OCI-LY3 (cell line): ENCODE measurements around the gene KRT81.

Source experiments
- H2AFZ ChIP-seq: fragments of 200-600, 300-600 bp; shearing (Covaris generic); 2 replicates; pipeline ENCODE4 v1.6.0; 2014; ENCODE audit warnings: antibody characterized with exemption, low read depth, low read length
- H3K27ac ChIP-seq: fragments of 200-600, 300-600 bp; sonication (generic); 2 replicates; pipeline ENCODE4 v1.5.1; 2014; ENCODE audit warnings: mild to moderate bottlenecking, low read length, moderate library complexity, mixed read lengths
- H3K27me3 ChIP-seq: fragments of 200-600, 300-600 bp; sonication (generic); 2 replicates; pipeline ENCODE4 v1.6.1; 2014; ENCODE audit warnings: low read depth, low read length, mixed read lengths
- H3K36me3 ChIP-seq: fragments of 200-600, 300-600 bp; sonication (generic); replicated peaks from 2 replicates; pipeline ENCODE3; 2014; ENCODE audit warnings: low read depth, low read length, mixed read lengths
- H3K4me1 ChIP-seq: fragments of 300-600, 200-600 bp; sonication (generic); 2 replicates; pipeline ENCODE4 v1.6.1; 2014; ENCODE audit warnings: low read length, mixed read lengths
- H3K4me2 ChIP-seq: fragments of 200-600, 300-600 bp; sonication (generic); 2 replicates; pipeline ENCODE4 v1.6.1; 2014; ENCODE audit warnings: low read length, mixed read lengths
- H3K4me3 ChIP-seq: fragments of 300-600, 200-600 bp; sonication (generic); 2 replicates; pipeline ENCODE4 v1.5.1; 2014; ENCODE audit warnings: antibody characterized with exemption, mild to moderate bottlenecking, low read length, moderate library complexity
- H3K79me2 ChIP-seq: fragments of 300-600, 200-600 bp; shearing (Covaris generic); 2 replicates; pipeline ENCODE4 v1.6.1; 2014; ENCODE audit warnings: mild to moderate bottlenecking, low read length, mixed read lengths
- H3K9ac ChIP-seq: fragments of 300-600, 200-600 bp; shearing (Covaris generic); 2 replicates; pipeline ENCODE4 v1.6.0; 2014; ENCODE audit warnings: mild to moderate bottlenecking, low read length, moderate library complexity
- H3K9me3 ChIP-seq: fragments of 200-600, 300-600 bp; shearing (Covaris generic); 2 replicates; pipeline ENCODE4 v1.6.1; 2014; ENCODE audit warnings: low read length, mixed read lengths; ENCODE audit not compliant: insufficient read depth
- H4K20me1 ChIP-seq: fragments of 200-600, 300-600 bp; sonication (generic); 2 replicates; pipeline ENCODE4 v1.6.1; 2016; ENCODE audit warnings: low read length, mixed read lengths; ENCODE audit not compliant: insufficient read depth
- EZH2phosphoT487 ChIP-seq: fragments of 200-600 bp; shearing (Covaris generic); IDR thresholded peaks from 2 replicates; pipeline ENCODE4 v1.6.1; 2018; ENCODE audit warnings: antibody characterized with exemption, mixed run types, low read depth
- TF ChIP-seq, protein P1 (sequence below): fragments of 200-600, 300-600 bp; sonication (generic); IDR thresholded peaks from 2 replicates; pipeline ENCODE4 v1.5.1; 2014; ENCODE audit warnings: antibody characterized with exemption, low read length, low read depth

KRT81 gene

DNA sequence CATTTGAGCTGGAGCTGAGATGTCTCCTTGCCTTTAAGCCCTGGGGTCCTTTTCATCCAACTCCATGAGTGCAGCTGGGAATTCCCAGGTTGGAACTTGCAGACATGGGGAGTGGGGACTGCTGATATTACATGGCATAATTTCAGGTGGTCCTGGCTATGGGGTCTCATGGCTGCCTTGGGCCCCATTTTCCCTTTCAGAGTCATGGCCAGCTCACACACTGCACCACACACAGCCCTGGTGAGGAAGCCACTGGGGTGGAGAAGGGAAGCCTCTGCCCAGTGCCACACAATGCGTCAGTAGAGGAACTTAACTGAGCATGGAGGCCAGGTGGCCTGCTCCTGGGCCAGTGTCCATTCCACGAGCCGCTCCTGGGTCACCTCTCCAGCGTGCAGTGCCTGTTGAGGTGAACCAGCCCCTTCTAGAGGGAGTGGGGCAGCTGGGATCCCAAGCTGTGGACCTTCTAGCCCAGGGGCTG is 34.2 kb downstream of the KRT81 start:
- Histone ChIP-seq H3K27ac (no peak overlapping the region), H3K36me3 (no peaks in the 10 kb centered on the region), H3K9ac (no peak overlapping the region), H3K27me3 (no peaks in the 10 kb centered on the region), H4K20me1 (no peaks in the 10 kb centered on the region), H3K4me3 (no peak overlapping the region), H3K4me1 (no peaks in the 10 kb centered on the region), H3K4me2 (no peak overlapping the region), H2AFZ (no peak overlapping the region), H3K79me2 (no peaks in the 10 kb centered on the region), H3K9me3 (no peaks in the 10 kb centered on the region)
- TF ChIP-seq, protein P1, sequence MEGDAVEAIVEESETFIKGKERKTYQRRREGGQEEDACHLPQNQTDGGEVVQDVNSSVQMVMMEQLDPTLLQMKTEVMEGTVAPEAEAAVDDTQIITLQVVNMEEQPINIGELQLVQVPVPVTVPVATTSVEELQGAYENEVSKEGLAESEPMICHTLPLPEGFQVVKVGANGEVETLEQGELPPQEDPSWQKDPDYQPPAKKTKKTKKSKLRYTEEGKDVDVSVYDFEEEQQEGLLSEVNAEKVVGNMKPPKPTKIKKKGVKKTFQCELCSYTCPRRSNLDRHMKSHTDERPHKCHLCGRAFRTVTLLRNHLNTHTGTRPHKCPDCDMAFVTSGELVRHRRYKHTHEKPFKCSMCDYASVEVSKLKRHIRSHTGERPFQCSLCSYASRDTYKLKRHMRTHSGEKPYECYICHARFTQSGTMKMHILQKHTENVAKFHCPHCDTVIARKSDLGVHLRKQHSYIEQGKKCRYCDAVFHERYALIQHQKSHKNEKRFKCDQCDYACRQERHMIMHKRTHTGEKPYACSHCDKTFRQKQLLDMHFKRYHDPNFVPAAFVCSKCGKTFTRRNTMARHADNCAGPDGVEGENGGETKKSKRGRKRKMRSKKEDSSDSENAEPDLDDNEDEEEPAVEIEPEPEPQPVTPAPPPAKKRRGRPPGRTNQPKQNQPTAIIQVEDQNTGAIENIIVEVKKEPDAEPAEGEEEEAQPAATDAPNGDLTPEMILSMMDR = no peak
- no peak for TF ChIP-seq EZH2phosphoT487

DNA sequence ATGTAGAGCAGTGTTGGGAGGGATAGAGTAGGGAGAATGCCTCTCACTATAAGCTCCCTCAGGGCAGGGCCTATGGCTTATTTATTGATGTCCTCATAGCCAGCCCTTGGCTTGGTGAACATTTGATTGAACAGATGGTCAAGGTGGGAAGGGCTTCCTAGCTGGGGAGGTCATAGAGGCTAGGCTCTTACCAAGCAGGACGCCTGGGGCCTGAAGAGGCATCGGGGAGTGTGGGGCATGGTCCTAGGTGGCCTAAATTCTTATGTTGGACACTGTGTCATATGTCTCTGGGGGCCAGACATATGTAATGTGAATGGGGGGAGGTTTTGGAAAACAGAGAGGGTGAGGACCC is 34.8 kb downstream of the KRT81 start:
- Histone ChIP-seq H3K9me3 (no peaks in the 10 kb centered on the region), H3K36me3 (no peaks in the 10 kb centered on the region), H2AFZ (no peak overlapping the region), H4K20me1 (no peaks in the 10 kb centered on the region), H3K4me3 (no peak overlapping the region), H3K9ac (no peak overlapping the region), H3K4me2 (no peak overlapping the region), H3K4me1 (no peaks in the 10 kb centered on the region), H3K79me2 (no peaks in the 10 kb centered on the region), H3K27ac (no peak overlapping the region), H3K27me3 (no peaks in the 10 kb centered on the region)
- TF ChIP-seq, protein P1 = no peak
- TF ChIP-seq EZH2phosphoT487 = no peak

DNA sequence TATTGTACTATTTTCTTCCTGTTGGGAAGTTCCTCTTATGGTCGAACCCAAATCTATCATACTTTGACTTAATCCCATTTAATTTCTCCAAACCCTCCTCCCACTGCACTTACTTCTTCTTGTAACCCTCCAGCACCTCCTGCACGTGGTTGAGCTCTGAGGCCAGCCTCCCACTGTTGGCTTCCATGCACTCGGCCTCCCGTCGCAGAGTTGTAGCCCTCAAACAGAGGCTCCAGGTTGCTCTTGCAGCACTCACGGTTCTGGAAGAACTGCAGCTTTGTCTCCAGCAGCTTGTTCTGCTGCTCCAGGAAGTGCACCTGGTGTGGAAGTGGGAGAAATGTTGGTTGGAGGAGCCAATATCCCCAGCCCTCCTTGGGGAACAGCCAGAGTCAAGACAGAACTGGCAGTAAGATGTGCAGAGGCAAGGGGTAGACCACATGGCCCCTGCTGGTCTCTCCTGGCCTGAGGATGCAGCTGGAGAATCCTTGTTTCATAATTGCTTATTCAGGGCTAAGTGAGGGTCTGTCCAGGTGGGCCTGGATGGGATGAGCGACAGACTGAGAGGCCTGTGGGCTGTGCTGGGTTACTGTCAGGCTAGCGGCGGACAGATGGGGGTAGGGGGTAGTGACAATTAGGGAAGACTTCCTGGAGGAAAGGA is 35.3 kb downstream of the KRT81 start:
- H4K20me1 ChIP-seq = no peaks in the 10 kb centered on the region
- H3K9ac ChIP-seq = no peak overlapping the region
- no peak overlapping the region for H3K4me3 ChIP-seq
- no peak overlapping the region for H3K27ac ChIP-seq
- no peak overlapping the region for H2AFZ ChIP-seq
- no peaks in the 10 kb centered on the region for H3K4me1 ChIP-seq
- H3K36me3 ChIP-seq = no peaks in the 10 kb centered on the region
- H3K27me3 ChIP-seq = no peaks in the 10 kb centered on the region
- no peak overlapping the region for H3K4me2 ChIP-seq
- H3K79me2 ChIP-seq = no peaks in the 10 kb centered on the region
- TF ChIP-seq, protein P1 = no peak
- TF ChIP-seq EZH2phosphoT487 = no peak
- no peaks in the 10 kb centered on the region for H3K9me3 ChIP-seq

DNA sequence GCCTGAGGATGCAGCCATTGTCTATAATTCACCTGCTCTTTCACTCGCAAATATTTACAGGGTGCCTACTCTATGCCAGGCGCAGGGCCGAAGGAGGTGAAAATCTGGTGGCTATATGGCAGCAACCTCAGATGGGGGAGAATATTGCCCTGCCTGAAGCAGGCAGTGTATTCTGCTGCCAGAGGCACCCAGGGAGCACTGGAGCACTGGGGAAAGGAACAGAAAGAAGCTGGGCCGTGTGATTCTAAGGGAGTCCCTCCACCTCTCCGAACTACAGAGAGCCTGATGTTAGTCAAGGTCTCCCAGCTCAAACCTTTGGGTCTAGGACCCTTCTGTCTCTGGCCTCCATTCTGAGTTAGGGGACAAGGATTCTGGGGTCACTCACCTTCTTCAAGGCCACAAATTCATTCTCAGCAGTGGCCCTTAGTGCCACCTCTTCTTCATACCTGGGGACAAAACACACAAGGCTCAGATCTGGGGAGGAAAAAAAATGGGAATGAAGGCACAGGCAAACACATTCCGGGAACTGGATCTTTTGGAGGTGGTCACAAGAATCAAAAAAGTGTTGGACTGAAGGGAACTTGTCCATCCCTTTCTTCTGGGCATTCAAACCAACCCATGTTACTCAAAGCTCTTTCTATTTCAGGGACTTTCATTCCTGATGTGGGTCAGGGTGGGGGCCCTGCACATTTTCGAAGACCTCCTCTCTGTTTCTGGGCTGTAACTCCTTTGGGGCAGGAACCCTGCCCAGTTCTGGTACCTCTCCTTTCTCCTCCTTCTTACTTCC is 36.2 kb downstream of the KRT81 start:
- H3K4me3 ChIP-seq = no peak overlapping the region
- H4K20me1 ChIP-seq = no peaks in the 10 kb centered on the region
- H3K27me3 ChIP-seq = no peaks in the 10 kb centered on the region
- no peak overlapping the region for H3K9ac ChIP-seq
- no peaks in the 10 kb centered on the region for H3K79me2 ChIP-seq
- no peaks in the 10 kb centered on the region for H3K9me3 ChIP-seq
- no peak overlapping the region for H3K4me2 ChIP-seq
- no peak for TF ChIP-seq EZH2phosphoT487
- TF ChIP-seq, protein P1 = no peak
- no peak overlapping the region for H3K27ac ChIP-seq
- no peaks in the 10 kb centered on the region for H3K4me1 ChIP-seq
- H2AFZ ChIP-seq = no peak overlapping the region
- no peaks in the 10 kb centered on the region for H3K36me3 ChIP-seq
